Neuronal stem cell (in vitro differentiated cells): Measurements from ENCODE around the gene CYBRD1.

ENCODE experiments used
- DNase-seq: peaks from one replicate; pipeline ENCODE4 v3.0.0-alpha.2; 2013; ENCODE audit warnings: low spot score
- H2AFZ ChIP-seq: one replicate; pipeline ENCODE4 v1.6.1; 2013; ENCODE audit warnings: mild to moderate bottlenecking, low read length, inconsistent platforms
- H2AK5ac ChIP-seq: 2 replicates; pipeline ENCODE4 v1.6.1; 2013; ENCODE audit warnings: low read depth, mild to moderate bottlenecking, inconsistent platforms, low read length, moderate library complexity, mixed read lengths
- H2BK120ac ChIP-seq: 2 replicates; pipeline ENCODE4 v1.6.1; 2013; ENCODE audit warnings: low read depth, mild to moderate bottlenecking, inconsistent platforms, low read length, moderate library complexity, mixed read lengths
- H2BK12ac ChIP-seq: one replicate; pipeline ENCODE4 v1.6.1; 2013; ENCODE audit warnings: low read length, inconsistent platforms
- H2BK15ac ChIP-seq: 2 replicates; pipeline ENCODE4 v1.6.1; 2013; ENCODE audit warnings: mild to moderate bottlenecking, low read length, inconsistent platforms, mixed read lengths
- H2BK5ac ChIP-seq: one replicate; pipeline ENCODE4 v1.6.1; 2013; ENCODE audit warnings: inconsistent platforms, mild to moderate bottlenecking, low read length, moderate library complexity
- H3K14ac ChIP-seq: one replicate; pipeline ENCODE4 v1.6.1; 2013; ENCODE audit warnings: low read length, inconsistent platforms
- H3K18ac ChIP-seq: 2 replicates; pipeline ENCODE4 v1.6.1; 2013; ENCODE audit warnings: low read length, inconsistent platforms
- H3K23ac ChIP-seq: 2 replicates; pipeline ENCODE4 v1.6.1; 2013; ENCODE audit warnings: low read depth, mild to moderate bottlenecking, mixed read lengths, low read length, inconsistent platforms; ENCODE audit not compliant: poor library complexity
- H3K27ac ChIP-seq: replicated peaks from 3 replicates; pipeline ENCODE4 v1.5.1; 2013; ENCODE audit warnings: low read length, inconsistent platforms
- H3K27me3 ChIP-seq, 3 experiments: 2 replicates each; pipeline ENCODE4 v1.6.1; 2013; ENCODE audit warnings: low read length in 3 of 3, mild to moderate bottlenecking in 2 of 3, inconsistent platforms in 1 of 3, low read depth in 1 of 3, mixed read lengths in 1 of 3, moderate library complexity in 1 of 3; ENCODE audit not compliant: control insufficient read depth in 3 of 3, insufficient read depth in 3 of 3
- H3K36me3 ChIP-seq, 2 donors: replicated peaks in 1 of 2; 2 replicates each; pipeline ENCODE4 v1.6.1; 2013; ENCODE audit warnings: low read length in 2 of 2; ENCODE audit not compliant: control insufficient read depth in 2 of 2, insufficient read depth in 2 of 2
- H3K4ac ChIP-seq: 2 replicates; pipeline ENCODE4 v1.6.1; 2013; ENCODE audit warnings: inconsistent platforms, mild to moderate bottlenecking, low read length, moderate library complexity
- H3K4me1 ChIP-seq, 2 donors: 1 replicate in 1 of 2; 2 replicates in 1 of 2; pipeline ENCODE4 v1.6.1; 2013; ENCODE audit warnings: low read length in 2 of 2, low read depth in 1 of 2; ENCODE audit not compliant: control insufficient read depth in 2 of 2, insufficient read depth in 1 of 2
- H3K4me2 ChIP-seq: one replicate; pipeline ENCODE4 v1.6.1; 2013; ENCODE audit warnings: mild to moderate bottlenecking, low read length, inconsistent platforms; ENCODE audit not compliant: insufficient read depth, poor library complexity, severe bottlenecking
- H3K4me3 ChIP-seq, 2 donors: 2 replicates each; pipeline ENCODE4 v1.5.1; 2013; ENCODE audit warnings: low read length in 2 of 2, mild to moderate bottlenecking in 2 of 2, inconsistent platforms in 1 of 2, moderate library complexity in 1 of 2
- H3K79me1 ChIP-seq: one replicate; pipeline ENCODE4 v1.6.1; 2013; ENCODE audit warnings: low read depth, mild to moderate bottlenecking, inconsistent platforms, low read length, moderate library complexity
- H3K9ac ChIP-seq: one replicate; pipeline ENCODE4 v1.6.1; 2013; ENCODE audit warnings: mild to moderate bottlenecking, low read depth, low read length, inconsistent platforms; ENCODE audit not compliant: poor library complexity
- H3K9me3 ChIP-seq, 2 donors: replicated peaks in 1 of 2; 2 replicates each; pipeline versions ENCODE3 to v1.6.1; 2013; ENCODE audit warnings: low read length in 2 of 2, mild to moderate bottlenecking in 2 of 2, inconsistent platforms in 1 of 2, low read depth in 1 of 2, mixed read lengths in 1 of 2, moderate library complexity in 1 of 2; ENCODE audit not compliant: control insufficient read depth in 2 of 2, insufficient read depth in 1 of 2
- H4K8ac ChIP-seq: one replicate; pipeline ENCODE4 v1.6.1; 2013; ENCODE audit warnings: low read depth, mild to moderate bottlenecking, inconsistent platforms, low read length, moderate library complexity
- H4K91ac ChIP-seq: one replicate; pipeline ENCODE4 v1.6.1; 2013; ENCODE audit warnings: low read length, low read depth, mild to moderate bottlenecking, inconsistent platforms; ENCODE audit not compliant: poor library complexity
- WGBS, 2 donors: extraction: QIAGEN DNeasy Blood & Tissue Kit; methylation state at CpG; one replicate each; pipeline ENCODE4 v1.1.7; 2013; ENCODE audit warnings: missing lambda C conversion rate in 2 of 2, mixed read lengths in 1 of 2; ENCODE audit not compliant: insufficient read length in 2 of 2, insufficient replicate concordance in 1 of 2; ENCODE audit errors: extremely low coverage in 2 of 2; 5-methylcytosine and 5-hydroxymethylcytosine counted together

The CYBRD1 gene

GRCh38 chr2:171579481-171579880 is 57.2 kb downstream of the CYBRD1 start:
- Histone ChIP-seq H3K9me3 (no peaks in the 10 kb centered on the region), H3K14ac (no peak overlapping the region), H3K4me2 (no peak overlapping the region), H3K27ac (no peak overlapping the region), H4K91ac (no peak overlapping the region), H2AFZ (no peak overlapping the region), H2BK12ac (no peak overlapping the region), H3K79me1 (no peaks in the 10 kb centered on the region), H3K4me3 (no peak overlapping the region), H3K9ac (no peak overlapping the region), H2BK15ac (no peak overlapping the region), H4K8ac (no peak overlapping the region), H3K18ac (no peak overlapping the region), H3K23ac (no peak overlapping the region), H3K36me3 (no peaks in the 10 kb centered on the region), H3K4ac (no peak overlapping the region), H2BK5ac (no peak overlapping the region), H2BK120ac (no peak overlapping the region), H3K4me1 (no peaks in the 10 kb centered on the region), H3K27me3 (peaks cover 0 to 3% (median 0%) of the 10 kb centered on the region in 3 experiments), H2AK5ac (no peak overlapping the region)
- no CpG with 5 or more reads among the region's 1 CpG for WGBS, 2 donors
- no peak for DNase-seq

- Histone ChIP-seq H3K9me3 (no peaks in the 10 kb centered on the region), H3K27ac (no peak overlapping the region), H2BK12ac (no peak overlapping the region), H3K4ac (no peak overlapping the region), H3K36me3 (no peaks in the 10 kb centered on the region), H2AK5ac (no peak overlapping the region), H2BK5ac (no peak overlapping the region), H4K8ac (no peak overlapping the region), H3K9ac (no peak overlapping the region), H3K4me3 (no peak overlapping the region), H2BK15ac (no peak overlapping the region), H3K4me2 (no peak overlapping the region), H3K18ac (no peak overlapping the region), H3K27me3 (peaks cover 0 to 20% (median 0%) of the 10 kb centered on the region in 3 experiments), H2AFZ (no peak overlapping the region), H3K79me1 (no peaks in the 10 kb centered on the region), H3K23ac (no peak overlapping the region), H3K14ac (no peak overlapping the region), H4K91ac (no peak overlapping the region), H2BK120ac (no peak overlapping the region), H3K4me1 (no peaks in the 10 kb centered on the region)
- whole genome bisulfite sequencing, 2 donors: no CpG with 5 or more reads among the region's 1 CpG
- DNase-seq: no peak
Measured at GRCh38 chr2:171583566-171583965, 61.3 kb downstream of the CYBRD1 start.

GRCh38 chr2:171584001-171584400 is 61.7 kb downstream of the CYBRD1 start:
- no peak overlapping the region for H3K14ac ChIP-seq
- H2BK15ac ChIP-seq: no peak overlapping the region
- no peak overlapping the region for H3K9ac ChIP-seq
- H2BK5ac ChIP-seq: no peak overlapping the region
- no peak overlapping the region for H4K8ac ChIP-seq
- WGBS, 2 donors: no CpG with 5 or more reads among the region's 1 CpG
- H3K18ac ChIP-seq: no peak overlapping the region
- no peak overlapping the region for H3K4me2 ChIP-seq
- no peak overlapping the region for H2AFZ ChIP-seq
- no peak overlapping the region for H3K4ac ChIP-seq
- H3K36me3 ChIP-seq: no peaks in the 10 kb centered on the region
- no peak overlapping the region for H2BK120ac ChIP-seq
- H3K27ac ChIP-seq: no peak overlapping the region
- peaks cover 0 to 22% (median 0%) of the 10 kb centered on the region in 3 experiments for H3K27me3 ChIP-seq
- DNase-seq: no peak
- H3K9me3 ChIP-seq: no peaks in the 10 kb centered on the region
- no peak overlapping the region for H2BK12ac ChIP-seq
- H2AK5ac ChIP-seq: no peak overlapping the region
- H3K4me1 ChIP-seq: no peaks in the 10 kb centered on the region
- no peak overlapping the region for H3K4me3 ChIP-seq
- no peak overlapping the region for H3K23ac ChIP-seq
- H4K91ac ChIP-seq: no peak overlapping the region
- no peaks in the 10 kb centered on the region for H3K79me1 ChIP-seq

- no peak overlapping the region for H3K4me3 ChIP-seq
- no peak overlapping the region for H4K8ac ChIP-seq
- no peak overlapping the region for H4K91ac ChIP-seq
- no peaks in the 10 kb centered on the region for H3K79me1 ChIP-seq
- H2BK15ac ChIP-seq: no peak overlapping the region
- H3K27me3 ChIP-seq: peaks cover 0 to 35% (median 0%) of the 10 kb centered on the region in 3 experiments
- H3K9ac ChIP-seq: no peak overlapping the region
- H3K4ac ChIP-seq: no peak overlapping the region
- H3K36me3 ChIP-seq: no peaks in the 10 kb centered on the region
- no peak overlapping the region for H2BK5ac ChIP-seq
- no peak overlapping the region for H3K14ac ChIP-seq
- no peak overlapping the region for H2AK5ac ChIP-seq
- no peaks in the 10 kb centered on the region for H3K4me1 ChIP-seq
- H3K27ac ChIP-seq: no peak overlapping the region
- H3K18ac ChIP-seq: no peak overlapping the region
- no peak for DNase-seq
- no CpG with 5 or more reads among the region's 4 CpGs for WGBS, 2 donors
- no peak overlapping the region for H3K23ac ChIP-seq
- H3K4me2 ChIP-seq: no peak overlapping the region
- no peak overlapping the region for H2AFZ ChIP-seq
- H2BK120ac ChIP-seq: no peak overlapping the region
- no peak overlapping the region for H2BK12ac ChIP-seq
- peaks cover 0 to 2% of the 10 kb centered on the region in 2 donors for H3K9me3 ChIP-seq
Measured at GRCh38 chr2:171587132-171587531, 64.9 kb downstream of the CYBRD1 start.
